Spleen (tissue), 7 donors: Measurements from ENCODE around the gene SMCO4.

Source experiments
- POLR2A ChIP-seq, 3 donors: fragments of 450-650 bp; IDR thresholded peaks; one replicate each; pipeline ENCODE4 v1.5.1; 2017; ENCODE audit warnings: antibody characterized with exemption in 3 of 3, mild to moderate bottlenecking in 1 of 3
- TF ChIP-seq, protein P1 (sequence below), 11 experiments: fragments of 200-600 bp in 7 of 11; fragments of 450-650 bp in 4 of 11; sonication (generic) in 4 of 11; IDR thresholded peaks in 8 of 11; conservative IDR thresholded peaks in 3 of 11; 1 replicate in 7 of 11; 2 replicates in 4 of 11; pipeline versions ENCODE4 v1.4.0 to v1.8.0; 2016 to 2021; ENCODE audit warnings: antibody characterized with exemption in 11 of 11, inconsistent platforms in 4 of 11, mild to moderate bottlenecking in 1 of 11
- donor health status: DM: no; HTN: no; CAD: no; lungs with moderate emphysema.
- donor health status: DM: no; HTN: no; CAD: no.
- donor health status: DM: no; HTN: no; CAD: no.

DNA sequence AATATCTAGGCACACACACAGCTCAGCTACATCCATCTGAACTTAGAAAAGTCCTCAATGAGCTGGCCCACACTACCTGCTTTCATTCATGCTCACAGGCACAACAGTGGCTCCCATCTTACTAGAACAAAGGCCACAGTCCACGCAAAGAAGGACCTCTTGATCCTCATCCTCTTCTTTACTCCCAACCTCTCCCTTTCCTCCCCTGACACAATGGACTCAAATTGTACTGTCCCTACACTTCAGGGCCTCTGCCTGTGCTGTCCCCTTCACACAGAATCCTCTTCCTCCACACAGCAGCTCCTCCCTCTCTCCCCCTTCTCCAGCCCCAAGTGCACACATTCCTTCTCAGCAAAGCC lies 12.7 kb downstream of the SMCO4 start:
- TF ChIP-seq, protein P1, sequence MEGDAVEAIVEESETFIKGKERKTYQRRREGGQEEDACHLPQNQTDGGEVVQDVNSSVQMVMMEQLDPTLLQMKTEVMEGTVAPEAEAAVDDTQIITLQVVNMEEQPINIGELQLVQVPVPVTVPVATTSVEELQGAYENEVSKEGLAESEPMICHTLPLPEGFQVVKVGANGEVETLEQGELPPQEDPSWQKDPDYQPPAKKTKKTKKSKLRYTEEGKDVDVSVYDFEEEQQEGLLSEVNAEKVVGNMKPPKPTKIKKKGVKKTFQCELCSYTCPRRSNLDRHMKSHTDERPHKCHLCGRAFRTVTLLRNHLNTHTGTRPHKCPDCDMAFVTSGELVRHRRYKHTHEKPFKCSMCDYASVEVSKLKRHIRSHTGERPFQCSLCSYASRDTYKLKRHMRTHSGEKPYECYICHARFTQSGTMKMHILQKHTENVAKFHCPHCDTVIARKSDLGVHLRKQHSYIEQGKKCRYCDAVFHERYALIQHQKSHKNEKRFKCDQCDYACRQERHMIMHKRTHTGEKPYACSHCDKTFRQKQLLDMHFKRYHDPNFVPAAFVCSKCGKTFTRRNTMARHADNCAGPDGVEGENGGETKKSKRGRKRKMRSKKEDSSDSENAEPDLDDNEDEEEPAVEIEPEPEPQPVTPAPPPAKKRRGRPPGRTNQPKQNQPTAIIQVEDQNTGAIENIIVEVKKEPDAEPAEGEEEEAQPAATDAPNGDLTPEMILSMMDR (IDR thresholded peaks at IDR 0.05 in 8 of 11, conservative IDR thresholded peaks at IDR 0.05 in 3 of 11), result no peak
- no peak for TF ChIP-seq POLR2A (IDR thresholded peaks at IDR 0.05)
